Measurements from ENCODE around the gene DLG2.

- TF ChIP-seq CTCF (IDR thresholded peaks at IDR 0.05): no peak
- no peak for TF ChIP-seq EP300 (IDR thresholded peaks at IDR 0.05)
- TF ChIP-seq POLR2AphosphoS5 (IDR thresholded peaks at IDR 0.05): no peak
- no peak for TF ChIP-seq POLR2A (IDR thresholded peaks at IDR 0.05)
Measured at GRCh38 chr11:85266646-85267045, 360.5 kb downstream of the DLG2 start.

Measured in suprapubic skin (tissue), 4 donors.